Fibroblast of skin of right biceps (primary cell): ENCODE results near the gene TGM5.
"Not testable (repeated sequence)": the region's sequence is repeated elsewhere in the genome, so short reads cannot be mapped to it uniquely, and the experiment has no call there.

ENCODE experiments used
- DNase-seq: peaks from one replicate; pipeline ENCODE4 v3.0.0-alpha.2; 2013

Gene TGM5

GRCh38 chr15:43275740-43276562 is 9.2 kb upstream of the TGM5 start:
- DNase-seq, result no peak

GRCh38 chr15:43274136-43274535 is 7.4 kb upstream of the TGM5 start:
- no peak for DNase-seq

GRCh38 chr15:43273243-43273642 is 6.5 kb upstream of the TGM5 start:
- DNase-seq, result no peak

GRCh38 chr15:43271908-43272307 is 5.2 kb upstream of the TGM5 start:
- DNase-seq, result not testable (repeated sequence)

- no peak for DNase-seq
These were observed 4.1 kb upstream of the TGM5 start for GRCh38 chr15:43270676-43271306.

- no peak for DNase-seq
These were observed 3.5 kb upstream of the TGM5 start for GRCh38 chr15:43270113-43270665.

DNA sequence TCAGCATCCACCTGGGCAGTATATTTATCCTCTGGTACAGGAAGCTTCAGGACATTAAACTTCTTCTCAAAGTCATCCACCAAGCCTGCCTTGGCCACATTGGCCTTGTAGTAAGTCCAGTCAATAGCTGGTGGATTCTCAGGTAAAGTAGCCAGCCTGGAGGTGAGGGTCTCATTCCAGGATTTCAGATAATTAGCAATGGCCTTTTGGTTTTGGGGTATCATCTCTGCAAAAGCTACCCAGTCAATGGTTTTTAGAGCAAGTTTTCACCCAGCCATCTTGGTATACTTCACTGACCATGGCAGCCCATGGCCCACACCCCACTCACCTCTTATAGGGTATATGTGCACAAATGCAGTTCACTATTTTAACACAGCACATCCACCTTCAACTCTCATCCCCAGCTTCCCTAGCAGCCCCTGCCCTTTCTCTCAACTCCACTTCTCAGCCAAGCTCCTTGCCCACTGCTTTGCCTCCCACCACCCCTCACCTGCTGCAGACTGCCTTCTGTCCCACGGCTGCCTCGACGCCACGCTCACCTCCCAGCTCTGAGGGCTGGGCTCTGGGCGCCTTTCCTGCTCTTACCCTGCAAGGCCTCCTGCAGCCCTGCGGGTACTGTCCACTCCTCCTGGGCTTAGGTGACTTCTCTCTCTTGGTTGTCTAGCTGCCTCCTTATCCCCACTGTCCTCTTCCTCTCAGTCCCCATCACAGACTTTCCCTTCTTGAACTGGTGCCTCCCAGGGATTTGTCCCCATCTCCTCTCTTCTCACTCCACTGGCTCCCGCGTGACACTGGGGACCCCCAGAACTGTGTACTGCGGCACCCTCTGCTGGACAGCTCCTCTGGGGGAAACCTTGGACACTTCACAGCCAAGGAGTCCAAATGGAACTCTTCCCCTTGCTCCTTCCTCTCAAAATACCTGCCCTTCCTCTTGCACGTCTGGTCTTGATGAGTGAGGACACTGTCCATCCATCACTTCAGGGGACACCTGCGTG is 1.7 kb upstream of the TGM5 start:
- DNase-seq, result peak; percentile 20

GRCh38 chr15:43267439-43267838 is 711 bp upstream of the TGM5 start:
- DNase-seq, result no peak

- no peak for DNase-seq
These were observed 342 bp downstream of the TGM5 start for GRCh38 chr15:43266386-43266785.

DNA sequence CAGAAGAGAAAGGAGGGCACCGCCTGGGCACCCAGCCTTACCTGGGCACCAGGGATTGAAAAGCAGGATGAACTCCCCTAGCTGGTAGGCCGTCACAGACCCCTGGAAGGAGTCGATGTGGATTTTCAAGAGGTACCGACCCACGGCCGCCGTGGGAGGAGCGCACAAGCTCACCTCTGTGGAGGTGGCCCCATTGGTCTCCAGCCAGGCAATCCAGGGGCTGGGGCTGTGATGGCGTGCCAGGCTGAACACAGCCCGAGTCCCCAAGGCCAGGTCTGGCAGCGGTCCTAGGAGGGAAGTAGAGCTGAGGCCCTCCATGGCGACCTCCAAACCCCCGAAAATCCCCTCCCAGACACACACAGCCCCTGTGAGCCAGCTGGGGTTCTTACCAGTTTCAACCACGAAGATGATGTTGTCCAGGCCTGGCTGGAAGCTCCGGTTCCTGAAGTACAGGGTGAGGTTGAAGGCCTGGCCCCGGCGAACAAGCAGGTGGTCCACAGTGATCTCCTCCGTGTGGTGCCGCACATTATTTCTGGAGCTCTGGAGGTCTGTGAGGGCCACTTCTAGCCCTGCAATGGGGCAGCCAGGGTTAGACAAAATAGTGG is 6.6 kb downstream of the TGM5 start:
- DNase-seq, result no peak

GRCh38 chr15:43258781-43259180 is 7.9 kb downstream of the TGM5 start:
- no peak for DNase-seq

DNA sequence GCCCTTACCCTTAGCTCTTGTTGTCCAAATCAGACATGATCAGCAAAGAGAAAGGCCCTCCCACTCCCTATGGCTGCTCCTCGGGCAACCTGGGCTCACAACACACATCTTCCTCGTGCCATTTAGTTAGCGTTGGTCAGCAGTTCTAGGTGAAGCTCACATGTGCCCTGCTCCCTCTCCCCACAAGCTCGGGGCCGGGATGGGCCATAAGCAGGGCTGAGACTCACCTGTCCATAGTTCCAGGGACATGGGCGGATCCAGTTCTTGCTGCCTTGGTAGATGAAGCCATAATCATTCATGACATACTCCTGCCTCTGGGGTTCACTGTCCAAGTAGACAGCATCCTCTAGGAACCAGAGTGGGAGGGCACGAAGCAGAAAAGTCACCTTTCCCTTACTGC is 10.4 kb downstream of the TGM5 start:
- no peak for DNase-seq

GRCh38 chr15:43255376-43255775 is 11.4 kb downstream of the TGM5 start:
- no peak for DNase-seq

DNA sequence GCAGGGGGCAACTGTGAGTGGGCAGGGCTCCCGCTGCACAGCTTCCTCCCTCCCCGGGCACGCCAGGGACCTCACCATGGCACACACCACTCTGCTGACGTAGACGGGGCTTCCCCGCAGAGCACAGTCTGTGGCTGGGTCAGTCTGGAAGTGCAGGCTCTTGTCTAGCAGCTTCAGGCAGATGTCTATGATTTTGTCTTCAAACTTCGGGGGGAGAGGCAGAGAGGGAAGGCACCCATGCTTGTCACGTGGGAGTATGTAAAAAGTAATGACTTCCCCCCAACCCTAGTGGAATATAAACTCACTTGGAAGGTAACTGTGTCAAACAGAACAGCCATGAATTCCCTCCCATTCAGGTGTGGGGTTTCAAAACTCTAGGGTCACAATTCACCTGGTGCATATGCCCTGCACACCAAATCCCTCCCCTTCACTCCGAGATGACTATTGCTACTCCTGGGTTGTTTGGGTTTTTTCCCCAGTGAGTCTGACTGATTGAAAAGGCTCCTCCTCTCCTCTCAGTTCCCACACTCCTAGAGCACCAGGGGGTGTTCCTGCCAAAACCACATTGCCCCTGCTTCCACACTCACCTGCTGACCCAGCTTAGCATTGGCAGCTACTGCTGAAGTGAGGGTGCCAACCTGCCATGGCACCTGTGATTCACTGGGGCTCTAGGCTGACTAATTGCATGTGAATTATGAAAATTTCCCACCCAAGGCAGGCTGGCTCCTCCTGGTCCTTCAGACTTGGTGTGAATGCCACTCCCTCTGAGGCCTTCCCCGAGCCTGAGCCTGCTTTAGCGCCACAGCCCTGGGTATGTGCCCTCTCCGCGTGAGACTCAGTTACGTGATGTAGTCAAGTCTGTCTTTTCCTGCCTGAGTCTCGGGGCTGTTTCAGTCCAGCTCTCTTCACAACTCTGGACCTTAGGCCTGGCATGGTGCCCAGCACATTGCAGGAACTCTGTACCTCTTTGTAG is 13.0 kb downstream of the TGM5 start:
- DNase-seq, result peak; percentile 5

- no peak for DNase-seq
These were observed 14.9 kb downstream of the TGM5 start for GRCh38 chr15:43251871-43252250.

GRCh38 chr15:43251185-43251870 is 15.4 kb downstream of the TGM5 start:
- DNase-seq, result no peak

GRCh38 chr15:43250785-43251184 is 15.9 kb downstream of the TGM5 start:
- no peak for DNase-seq

DNA sequence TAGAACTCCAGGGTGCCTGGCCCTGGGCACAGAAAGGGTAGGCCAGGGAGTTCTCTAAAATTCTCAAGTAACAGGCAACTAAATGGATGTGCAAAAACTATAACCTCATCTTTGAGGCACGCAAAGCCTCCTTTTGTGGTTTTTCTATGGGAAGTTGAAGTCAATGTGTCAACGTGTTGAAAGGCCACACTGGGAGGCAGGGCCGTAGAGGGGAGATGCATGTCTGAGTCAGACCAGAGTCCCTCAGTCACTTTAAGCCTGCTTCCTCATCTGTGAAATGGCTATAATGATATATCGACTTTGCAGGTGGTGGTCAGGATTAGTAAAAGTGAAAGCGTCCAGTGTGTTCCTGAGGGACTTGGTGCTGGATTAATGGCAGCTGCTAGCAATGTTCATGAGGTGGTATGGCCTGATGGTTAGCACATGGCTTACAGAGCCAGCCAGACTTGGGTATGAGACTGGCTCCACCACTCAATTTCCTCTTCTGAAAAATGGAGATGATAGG is 17.0 kb downstream of the TGM5 start:
- peak; percentile 90 for DNase-seq

DNA sequence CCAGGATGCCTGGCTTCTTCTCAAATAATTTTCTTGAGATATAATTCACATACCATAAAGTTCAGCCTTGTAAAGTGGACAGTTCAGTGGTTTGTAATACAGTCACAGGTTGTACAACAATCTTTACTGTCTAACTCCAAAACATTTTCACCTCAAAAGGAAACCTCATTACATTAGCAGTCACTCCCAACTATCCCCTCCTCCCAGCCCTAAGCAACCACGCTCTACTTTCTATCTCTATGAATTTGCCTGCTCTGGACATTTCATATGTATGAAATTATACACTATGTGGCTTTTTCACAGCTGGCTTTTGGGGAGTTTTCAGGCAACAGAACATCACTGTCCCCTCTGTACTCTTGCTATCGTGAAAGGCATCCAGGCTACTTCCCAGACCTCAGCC is 17.5 kb downstream of the TGM5 start:
- DNase-seq, result peak; percentile 26

DNA sequence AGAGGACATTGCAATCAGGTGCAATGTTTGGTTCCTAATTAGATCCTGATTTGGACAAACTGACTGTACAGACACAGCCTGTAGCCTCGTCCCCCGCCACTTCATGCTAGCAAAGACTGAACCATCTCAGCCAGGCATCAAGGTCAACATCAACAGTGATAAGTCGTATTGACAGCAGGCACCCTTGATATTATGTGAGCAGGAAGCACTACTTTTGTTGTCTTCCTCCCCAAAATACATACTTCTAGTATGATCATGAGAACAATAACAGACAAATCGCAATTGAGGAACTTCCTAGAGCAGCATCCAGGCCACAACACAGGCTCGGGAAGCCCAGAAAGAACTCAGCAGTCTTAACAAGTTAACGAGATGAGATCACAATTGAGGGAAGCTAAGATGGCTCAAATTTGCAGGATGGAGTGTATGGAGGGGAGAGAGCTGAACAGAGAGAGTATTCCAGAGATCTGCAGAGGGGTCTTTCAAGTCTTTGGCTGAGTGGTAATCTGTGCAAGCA is 20.4 kb downstream of the TGM5 start:
- no peak for DNase-seq
